D721Med (cell line): ENCODE results near the gene MLH1.

ENCODE experiments used
- DNase-seq: peaks from one replicate; pipeline ENCODE4 v3.0.0; 2011; ENCODE audit warnings: low spot score; ENCODE audit not compliant: insufficient read length
- FAIRE-seq: peaks from 2 replicates; lab custom pipeline; 2011; peaks lifted over from hg19 to GRCh38; lab: Jason Lieb, UNC
- TF ChIP-seq, protein P1 (sequence below): IDR thresholded peaks from 2 replicates; pipeline ENCODE4 v1.5.1; 2012; ENCODE audit warnings: mild to moderate bottlenecking, control low read depth; ENCODE audit not compliant: insufficient read depth; ENCODE audit errors: missing control alignments

The MLH1 gene

DNA sequence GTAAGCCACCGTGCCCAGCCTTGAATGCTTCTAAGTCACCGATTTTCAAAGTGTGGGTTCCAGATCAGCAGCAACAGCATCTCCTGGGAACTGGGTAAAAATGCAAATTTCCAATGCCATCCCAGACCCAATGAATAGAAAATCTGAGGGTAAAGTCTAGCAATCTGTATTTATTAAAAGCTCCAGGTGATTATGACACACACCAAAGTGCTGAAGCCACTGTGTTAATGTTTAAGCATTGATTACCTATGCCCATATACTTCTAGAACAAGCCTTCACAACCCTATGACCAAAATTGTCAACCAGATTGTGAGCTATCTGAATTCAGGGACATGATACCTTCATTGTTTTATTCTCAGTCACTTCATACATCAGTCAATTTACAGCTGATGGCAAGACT is 94.6 kb downstream of the MLH1 start:
- FAIRE-seq (no peak), DNase-seq (no peak)
- TF ChIP-seq, protein P1, sequence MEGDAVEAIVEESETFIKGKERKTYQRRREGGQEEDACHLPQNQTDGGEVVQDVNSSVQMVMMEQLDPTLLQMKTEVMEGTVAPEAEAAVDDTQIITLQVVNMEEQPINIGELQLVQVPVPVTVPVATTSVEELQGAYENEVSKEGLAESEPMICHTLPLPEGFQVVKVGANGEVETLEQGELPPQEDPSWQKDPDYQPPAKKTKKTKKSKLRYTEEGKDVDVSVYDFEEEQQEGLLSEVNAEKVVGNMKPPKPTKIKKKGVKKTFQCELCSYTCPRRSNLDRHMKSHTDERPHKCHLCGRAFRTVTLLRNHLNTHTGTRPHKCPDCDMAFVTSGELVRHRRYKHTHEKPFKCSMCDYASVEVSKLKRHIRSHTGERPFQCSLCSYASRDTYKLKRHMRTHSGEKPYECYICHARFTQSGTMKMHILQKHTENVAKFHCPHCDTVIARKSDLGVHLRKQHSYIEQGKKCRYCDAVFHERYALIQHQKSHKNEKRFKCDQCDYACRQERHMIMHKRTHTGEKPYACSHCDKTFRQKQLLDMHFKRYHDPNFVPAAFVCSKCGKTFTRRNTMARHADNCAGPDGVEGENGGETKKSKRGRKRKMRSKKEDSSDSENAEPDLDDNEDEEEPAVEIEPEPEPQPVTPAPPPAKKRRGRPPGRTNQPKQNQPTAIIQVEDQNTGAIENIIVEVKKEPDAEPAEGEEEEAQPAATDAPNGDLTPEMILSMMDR = no peak

DNA sequence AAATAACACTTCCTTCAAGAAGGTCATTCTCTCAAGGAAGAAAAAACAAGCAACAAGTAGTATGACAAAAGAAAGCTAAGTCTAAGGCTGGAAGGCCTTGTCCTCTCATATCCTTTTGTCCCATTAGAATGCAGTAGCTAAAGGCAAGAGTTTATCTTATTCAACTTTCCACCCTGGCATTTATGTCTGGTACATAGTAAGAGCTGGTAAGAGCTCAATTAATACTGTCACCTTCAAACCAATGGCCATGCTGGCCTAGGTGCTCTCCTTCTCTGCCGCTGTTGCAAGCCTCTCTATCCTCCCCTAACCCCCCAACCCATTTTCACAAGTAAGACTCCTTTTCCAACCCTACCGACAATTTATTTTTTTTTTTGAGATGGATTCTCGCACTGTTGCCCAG is 99.2 kb downstream of the MLH1 start:
- FAIRE-seq (no peak), DNase-seq (no peak)
- TF ChIP-seq, protein P1 = no peak

DNA sequence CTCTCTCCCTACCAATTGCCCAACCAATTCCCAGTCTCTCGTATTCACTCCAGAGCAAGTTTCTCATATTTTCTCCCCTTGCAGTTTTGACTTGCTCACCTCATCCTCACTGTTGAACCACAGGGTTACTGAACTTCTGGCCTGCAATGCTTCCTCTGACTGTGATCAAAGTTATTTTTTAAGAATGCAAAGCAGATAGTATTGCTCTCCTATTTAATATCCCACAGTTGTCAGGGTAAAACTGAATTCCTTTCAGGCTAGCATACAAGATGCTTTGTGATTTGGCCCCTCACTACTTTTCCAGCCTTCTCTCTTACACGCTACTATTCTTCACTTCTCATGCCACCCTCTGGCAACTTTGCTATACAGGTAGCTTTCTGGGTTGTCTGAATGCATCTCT is 100.2 kb downstream of the MLH1 start:
- TF ChIP-seq, protein P1 = no peak
- DNase-seq = no peak
- no peak for FAIRE-seq

DNA sequence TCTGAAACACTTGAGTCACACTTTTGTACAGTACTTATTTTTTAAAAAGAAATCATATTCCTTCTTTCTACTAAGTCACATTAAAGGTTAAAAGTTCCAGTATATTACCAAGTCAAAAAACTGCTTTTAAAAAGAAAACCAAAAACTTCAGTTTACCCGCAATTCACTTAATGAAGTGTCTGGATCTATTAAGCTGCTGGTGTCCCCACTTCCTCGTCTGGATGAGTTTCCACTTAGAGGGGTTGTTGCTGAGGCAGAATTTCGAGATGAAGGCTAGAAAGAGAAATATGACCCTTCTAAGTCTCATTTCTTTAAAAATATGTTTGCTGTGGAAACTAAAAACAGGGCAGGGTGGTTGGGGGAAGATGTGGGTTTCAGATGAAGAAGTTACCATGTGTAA is 101.3 kb downstream of the MLH1 start:
- FAIRE-seq (no peak), DNase-seq (no peak)
- TF ChIP-seq, protein P1 = no peak

DNA sequence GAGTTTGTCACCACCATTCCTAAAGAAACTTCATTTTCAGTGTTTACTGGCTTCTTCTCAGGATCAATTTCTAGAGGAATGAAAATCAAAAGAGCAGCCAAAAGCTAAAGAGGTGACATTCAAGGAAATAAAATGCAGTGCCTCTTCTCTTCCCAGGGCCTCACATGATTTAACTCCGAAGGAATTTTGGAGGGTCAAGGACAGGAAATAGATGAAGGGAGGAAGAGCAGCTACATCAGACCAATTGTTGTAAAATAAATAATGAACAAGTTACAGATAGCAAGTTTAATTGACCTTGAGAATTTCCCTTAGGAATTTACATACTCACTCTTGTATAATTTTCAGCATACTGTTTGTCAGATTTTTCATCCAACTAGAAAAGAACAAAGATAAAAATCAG is 103.0 kb downstream of the MLH1 start:
- TF ChIP-seq, protein P1 = no peak
- DNase-seq (no peak), FAIRE-seq (no peak)

DNA sequence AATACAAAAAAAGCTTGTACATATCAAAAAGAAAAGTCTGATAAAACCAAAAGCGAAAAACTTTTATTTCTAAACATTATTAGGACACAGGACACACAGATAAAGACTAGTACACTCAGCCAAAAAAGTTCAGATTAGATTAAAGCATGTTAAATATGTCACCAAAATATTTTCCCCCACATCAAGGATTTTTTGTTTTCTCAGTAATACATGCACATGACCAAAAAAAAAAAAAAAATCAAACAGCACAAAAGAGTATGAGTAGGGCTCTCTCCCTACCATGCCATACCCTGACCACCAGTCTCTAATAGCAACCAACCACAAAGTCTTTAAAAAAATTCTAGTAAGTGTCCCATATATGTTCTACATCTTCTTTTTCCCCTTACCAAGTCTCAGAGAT is 103.7 kb downstream of the MLH1 start:
- FAIRE-seq (no peak), DNase-seq (no peak)
- TF ChIP-seq, protein P1 = no peak

DNA sequence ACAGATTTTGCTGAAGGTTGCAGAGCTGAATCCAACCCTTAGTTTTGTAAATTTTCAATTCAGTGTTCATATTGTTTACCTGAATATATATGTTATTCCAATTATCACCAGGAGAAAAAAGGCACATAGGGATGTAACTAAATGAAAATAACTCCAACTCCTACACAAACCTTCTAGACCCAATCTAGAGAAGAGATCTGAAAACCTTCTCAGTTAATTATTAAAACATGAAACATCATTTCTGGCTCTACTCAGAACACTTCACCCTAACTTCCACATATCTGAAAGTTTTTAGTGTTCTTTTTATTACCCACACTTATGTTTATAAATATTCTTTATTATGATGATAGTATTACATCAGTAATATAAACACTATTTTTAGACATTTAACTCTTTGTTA is 104.5 kb downstream of the MLH1 start:
- FAIRE-seq (no peak), DNase-seq (no peak)
- TF ChIP-seq, protein P1 = no peak
